Neural crest cell (in vitro differentiated cells): Measurements from ENCODE around the gene SYNE2. TPM values are rescaled to one million over a fixed set of nuclear protein-coding genes. Genes with fewer than 3 reads are reported as not detected.
"Not testable (repeated sequence)": the region's sequence is repeated elsewhere in the genome, so short reads cannot be mapped to it uniquely, and the experiment has no call there.

Experiments used
- DNase-seq: peaks from one replicate; pipeline ENCODE4 v3.0.0; 2021; ENCODE audit warnings: low read depth, mixed read lengths, low spot score
- H3K27ac Mint-ChIP-seq: one replicate; pipeline ENCODE4 v1.8.0; 2021; ENCODE audit warnings: mild to moderate bottlenecking, mixed read lengths; ENCODE audit not compliant: unreplicated experiment
- H3K27me3 Mint-ChIP-seq: 2 replicates; pipeline ENCODE4 v1.8.0; 2021; ENCODE audit warnings: low read depth, mild to moderate bottlenecking, mixed read lengths
- H3K36me3 Mint-ChIP-seq: 2 replicates; pipeline ENCODE4 v1.8.0; 2021; ENCODE audit warnings: low read depth, mild to moderate bottlenecking, mixed read lengths
- H3K4me1 Mint-ChIP-seq: 2 replicates; pipeline ENCODE4 v1.8.0; 2021; ENCODE audit warnings: mixed read lengths
- H3K4me3 Mint-ChIP-seq: one replicate; pipeline ENCODE4 v1.8.0; 2021; ENCODE audit warnings: mild to moderate bottlenecking, mixed read lengths
- H3K9me3 Mint-ChIP-seq: 2 replicates; pipeline ENCODE4 v1.8.0; 2021; ENCODE audit warnings: mixed read lengths
- total RNA-seq: library from RNA; stranded (reverse); gene quantifications from 2 replicates; pipeline ENCODE4 v1.2.1, GENCODE V29; 2021
- TF ChIP-seq, protein P1 (sequence below): fragments of 200-600 bp; sonication (generic); conservative IDR thresholded peaks from 2 replicates; pipeline ENCODE4 v1.5.0; 2021; ENCODE audit warnings: antibody characterized with exemption, mild to moderate bottlenecking

The SYNE2 gene
- total RNA-seq, 1 donor from 2014 or later, result 84.8 TPM

DNA sequence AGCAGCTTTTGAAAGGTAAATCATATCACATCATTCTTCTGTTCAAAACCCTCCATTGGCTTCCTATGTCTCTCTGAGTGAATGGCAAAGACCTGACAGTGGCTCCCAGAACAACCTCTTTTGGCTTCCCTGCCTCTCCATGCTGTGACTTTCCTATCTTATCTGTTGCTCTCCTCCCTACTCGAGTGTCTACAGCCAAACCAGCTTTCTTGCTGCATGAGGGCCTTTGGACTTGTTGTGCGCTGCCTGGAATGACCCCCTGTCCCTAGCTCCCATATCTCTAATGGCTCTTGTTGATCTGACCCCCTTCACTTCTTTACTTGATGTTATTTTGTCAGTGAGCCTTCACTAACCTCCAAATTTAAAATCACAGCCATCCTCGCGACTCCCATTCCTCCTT is 2.5 kb downstream of the SYNE2 start:
- Mint-ChIP-seq H3K27ac (no peak overlapping the region), H3K27me3 (peaks cover 10% of the 10 kb centered on the region), H3K36me3 (no peaks in the 10 kb centered on the region), H3K9me3 (no peaks in the 10 kb centered on the region), H3K4me1 (peaks cover 38% of the 10 kb centered on the region), H3K4me3 (peak overlapping the region; percentile 80)
- no peak for DNase-seq
- TF ChIP-seq, protein P1, sequence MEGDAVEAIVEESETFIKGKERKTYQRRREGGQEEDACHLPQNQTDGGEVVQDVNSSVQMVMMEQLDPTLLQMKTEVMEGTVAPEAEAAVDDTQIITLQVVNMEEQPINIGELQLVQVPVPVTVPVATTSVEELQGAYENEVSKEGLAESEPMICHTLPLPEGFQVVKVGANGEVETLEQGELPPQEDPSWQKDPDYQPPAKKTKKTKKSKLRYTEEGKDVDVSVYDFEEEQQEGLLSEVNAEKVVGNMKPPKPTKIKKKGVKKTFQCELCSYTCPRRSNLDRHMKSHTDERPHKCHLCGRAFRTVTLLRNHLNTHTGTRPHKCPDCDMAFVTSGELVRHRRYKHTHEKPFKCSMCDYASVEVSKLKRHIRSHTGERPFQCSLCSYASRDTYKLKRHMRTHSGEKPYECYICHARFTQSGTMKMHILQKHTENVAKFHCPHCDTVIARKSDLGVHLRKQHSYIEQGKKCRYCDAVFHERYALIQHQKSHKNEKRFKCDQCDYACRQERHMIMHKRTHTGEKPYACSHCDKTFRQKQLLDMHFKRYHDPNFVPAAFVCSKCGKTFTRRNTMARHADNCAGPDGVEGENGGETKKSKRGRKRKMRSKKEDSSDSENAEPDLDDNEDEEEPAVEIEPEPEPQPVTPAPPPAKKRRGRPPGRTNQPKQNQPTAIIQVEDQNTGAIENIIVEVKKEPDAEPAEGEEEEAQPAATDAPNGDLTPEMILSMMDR, result no peak

DNA sequence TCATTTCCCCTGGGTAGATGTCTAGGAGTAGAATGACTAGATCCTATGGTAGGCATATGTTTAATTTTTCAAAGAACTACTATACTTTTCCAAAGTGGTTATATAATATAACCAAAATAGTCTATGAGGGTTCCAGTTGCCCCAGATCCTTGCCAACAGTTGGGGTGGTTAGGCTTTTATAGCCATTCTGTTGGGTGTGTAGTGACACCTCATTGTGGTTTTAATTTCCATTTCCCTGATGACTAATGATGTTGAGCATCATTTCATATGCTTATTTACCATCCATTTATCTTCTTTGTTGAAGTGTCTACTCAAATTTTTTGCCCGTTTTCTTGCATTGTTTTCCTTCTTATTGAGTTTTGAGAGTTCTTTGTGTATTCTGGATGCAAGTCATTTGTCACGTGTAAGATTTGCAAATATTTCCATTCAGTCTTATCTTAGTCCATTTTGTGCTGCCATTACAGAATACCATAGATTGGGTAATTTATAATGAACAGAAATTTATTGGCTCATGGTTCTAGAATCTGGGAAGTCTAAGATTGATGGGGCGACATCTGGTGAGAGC is 4.7 kb downstream of the SYNE2 start:
- no peak for DNase-seq
- peaks cover 38% of the 10 kb centered on the region for H3K4me1 Mint-ChIP-seq
- peak overlapping the region; percentile 25 for H3K4me3 Mint-ChIP-seq
- no peaks in the 10 kb centered on the region for H3K36me3 Mint-ChIP-seq
- TF ChIP-seq, protein P1, result no peak
- no peaks in the 10 kb centered on the region for H3K9me3 Mint-ChIP-seq
- no peak overlapping the region for H3K27ac Mint-ChIP-seq
- peaks cover 2% of the 10 kb centered on the region for H3K27me3 Mint-ChIP-seq

DNA sequence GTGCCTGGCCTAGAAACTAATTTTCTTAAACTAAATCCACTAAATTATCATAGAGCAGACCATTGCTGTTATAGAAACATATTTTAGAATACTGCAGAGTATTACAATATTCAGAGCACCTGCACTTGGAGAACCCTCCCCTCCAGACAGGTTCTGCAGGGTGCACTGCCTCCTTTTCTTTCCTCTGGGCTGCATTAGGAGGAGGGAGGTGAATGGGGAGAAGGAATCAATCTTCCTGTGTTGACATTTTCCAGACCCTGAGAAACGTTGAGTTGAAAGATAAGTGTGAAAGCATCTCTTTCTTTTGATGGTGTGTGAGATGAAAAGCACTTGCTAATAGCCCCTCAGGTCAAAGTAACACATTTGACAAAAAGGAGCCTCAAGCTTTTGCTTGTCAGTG is 7.3 kb downstream of the SYNE2 start:
- no peaks in the 10 kb centered on the region for H3K36me3 Mint-ChIP-seq
- H3K4me3 Mint-ChIP-seq, result no peak overlapping the region
- TF ChIP-seq, protein P1, result no peak
- H3K9me3 Mint-ChIP-seq, result no peaks in the 10 kb centered on the region
- no peaks in the 10 kb centered on the region for H3K27me3 Mint-ChIP-seq
- DNase-seq, result no peak
- H3K4me1 Mint-ChIP-seq, result peaks cover 31% of the 10 kb centered on the region
- H3K27ac Mint-ChIP-seq, result no peak overlapping the region

DNA sequence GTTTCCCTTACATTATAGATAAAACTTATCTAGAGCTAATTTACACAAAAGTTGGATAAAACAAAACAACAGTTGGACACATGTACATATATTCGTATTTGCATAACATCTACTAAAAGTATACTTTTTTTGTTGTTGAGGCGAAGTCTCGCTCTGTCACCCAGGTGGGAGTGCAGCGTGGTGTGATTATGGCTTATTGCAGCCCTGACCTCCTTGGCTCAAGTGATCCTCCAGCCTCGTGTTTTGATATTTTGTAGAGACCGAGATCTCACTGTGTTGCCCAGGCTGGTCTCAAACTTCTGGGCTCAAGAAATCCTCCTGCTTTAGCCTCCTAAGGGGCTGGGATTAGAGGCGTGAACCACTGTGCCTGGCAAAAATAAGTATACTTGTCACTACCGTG is 9.4 kb downstream of the SYNE2 start:
- DNase-seq, result no peak
- TF ChIP-seq, protein P1, result no peak
- no peaks in the 10 kb centered on the region for H3K36me3 Mint-ChIP-seq
- H3K4me3 Mint-ChIP-seq, result no peak overlapping the region
- no peak overlapping the region for H3K27ac Mint-ChIP-seq
- no peaks in the 10 kb centered on the region for H3K27me3 Mint-ChIP-seq
- H3K4me1 Mint-ChIP-seq, result peaks cover 21% of the 10 kb centered on the region
- H3K9me3 Mint-ChIP-seq, result no peaks in the 10 kb centered on the region

DNA sequence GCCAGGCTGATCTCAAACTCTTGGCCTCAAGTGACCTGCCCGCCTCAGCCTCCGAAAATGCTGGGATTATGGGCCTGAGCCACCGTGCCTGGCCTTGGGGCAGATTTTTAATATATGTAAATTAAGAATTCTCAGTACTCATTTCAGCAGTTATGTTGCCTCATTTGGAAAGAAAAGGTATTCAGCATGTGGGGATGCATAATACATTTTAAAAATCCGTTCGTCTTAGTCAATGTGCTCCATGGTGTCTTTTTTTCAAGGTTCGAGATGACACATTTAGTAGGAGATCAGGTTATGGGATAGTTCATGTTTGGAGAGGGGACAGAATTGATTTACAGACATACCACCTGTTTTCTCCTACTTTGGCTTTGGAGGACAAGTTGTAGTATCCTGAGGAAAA is 10.2 kb downstream of the SYNE2 start:
- Mint-ChIP-seq H3K27me3 (no peaks in the 10 kb centered on the region), H3K27ac (no peak overlapping the region), H3K36me3 (no peaks in the 10 kb centered on the region), H3K9me3 (no peaks in the 10 kb centered on the region), H3K4me1 (peaks cover 18% of the 10 kb centered on the region), H3K4me3 (no peak overlapping the region)
- TF ChIP-seq, protein P1, result no peak
- DNase-seq, result no peak

DNA sequence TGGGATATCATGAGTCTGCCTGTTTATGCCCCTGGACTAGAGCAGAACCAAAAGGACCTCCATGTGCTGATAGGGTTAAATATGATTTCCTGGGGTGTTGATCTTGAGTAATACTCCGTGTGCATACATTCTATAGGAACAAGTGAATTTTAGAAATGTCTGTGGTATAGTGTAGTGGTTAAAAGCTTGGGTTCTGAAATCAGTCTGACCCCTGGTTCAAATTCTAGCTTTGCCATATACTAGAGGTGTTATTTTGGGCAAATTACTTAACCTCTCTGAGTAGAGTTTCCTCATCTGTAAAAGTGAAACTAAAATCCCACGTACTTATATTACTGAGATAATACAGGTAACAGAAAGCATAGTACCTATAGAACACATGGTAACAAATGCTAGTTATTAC is 12.0 kb downstream of the SYNE2 start:
- not testable (repeated sequence) for H3K27me3 Mint-ChIP-seq, H3K9me3 Mint-ChIP-seq, H3K36me3 Mint-ChIP-seq, H3K4me3 Mint-ChIP-seq, DNase-seq
- Mint-ChIP-seq H3K4me1 (peaks cover 16% of the 10 kb centered on the region), H3K27ac (peak overlapping the region; percentile 4)
